GM19468 (cell line): ENCODE measurements around the gene TJP3.

ENCODE experiments used
- ATAC-seq: cut with Tn5 transposase; IDR thresholded peaks from one replicate; pipeline ENCODE4 v1.9.1; 2021; ENCODE audit warnings: mild to moderate bottlenecking, moderate library complexity, moderate number of reproducible peaks; ENCODE audit not compliant: unreplicated experiment; ENCODE audit errors: extremely low read depth

Gene TJP3

DNA sequence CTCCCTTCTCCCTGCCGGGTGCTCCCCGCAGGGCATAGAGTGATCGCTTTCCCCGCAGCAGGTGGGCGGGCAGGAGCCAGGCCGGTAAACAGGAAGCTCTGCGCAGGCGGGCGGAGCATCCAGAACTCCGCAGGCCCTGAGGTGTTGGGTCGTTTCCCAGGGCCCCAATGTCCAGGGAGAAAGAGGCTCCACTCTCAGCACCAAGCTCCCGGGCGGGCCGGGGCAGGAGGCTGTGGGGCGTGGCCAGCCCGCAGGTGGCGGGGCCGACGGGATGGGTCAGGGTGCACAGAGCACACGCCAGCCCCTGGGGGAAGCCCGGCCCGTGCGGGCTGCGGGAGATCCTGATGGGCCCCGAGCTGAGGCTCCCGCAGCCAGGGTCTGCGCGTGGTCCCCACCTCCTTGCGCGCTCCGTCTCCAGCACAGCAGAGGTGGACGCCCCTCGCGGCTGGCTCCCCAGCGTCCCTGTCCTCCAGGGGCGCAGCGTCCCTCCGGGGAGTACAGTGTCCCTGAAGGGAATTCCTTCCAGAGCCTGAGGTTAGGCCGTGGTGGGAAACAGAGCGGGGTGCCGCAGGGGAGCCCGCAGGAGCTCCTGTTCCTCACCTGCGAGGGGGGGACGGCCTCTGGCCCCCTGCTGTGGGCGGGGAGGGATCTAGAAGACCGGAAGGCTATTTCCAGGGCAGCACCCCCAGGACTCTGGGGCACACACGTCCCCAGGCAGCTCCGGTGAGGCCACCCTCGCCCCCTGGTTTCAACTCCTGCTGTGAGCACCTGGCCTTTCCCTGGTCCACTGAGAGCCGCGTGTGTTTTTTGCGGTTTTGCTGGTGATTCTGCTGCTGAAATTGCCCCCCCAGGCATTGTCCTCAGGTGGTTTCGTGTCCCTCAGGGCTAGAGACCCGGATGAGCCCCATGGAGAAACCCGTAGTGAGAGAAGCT is 20.1 kb upstream of the TJP3 start:
- ATAC-seq, result no peak

GRCh38 chr19:3690551-3691371 is 17.4 kb upstream of the TJP3 start:
- no peak for ATAC-seq

GRCh38 chr19:3691372-3691716 is 16.8 kb upstream of the TJP3 start:
- ATAC-seq, result no peak

DNA sequence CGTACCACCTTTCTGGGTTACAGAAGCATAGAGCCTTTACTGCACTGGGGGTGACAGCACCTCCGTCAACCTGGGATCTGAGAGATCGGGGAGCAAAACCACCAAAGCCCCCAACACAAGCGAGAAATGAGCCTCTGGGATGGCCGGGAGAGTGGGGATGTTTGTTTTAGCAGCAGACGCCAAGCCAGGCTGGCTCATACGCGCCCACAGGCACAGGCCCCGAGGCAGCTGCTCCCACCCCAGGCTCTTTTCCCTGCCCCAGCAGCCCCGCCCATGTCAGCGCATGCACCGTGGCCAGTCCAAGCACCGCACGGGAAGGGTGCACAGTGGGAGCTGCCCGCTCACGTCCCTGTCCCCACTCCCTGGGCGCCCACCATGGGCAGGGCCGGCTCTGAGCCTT is 16.5 kb upstream of the TJP3 start:
- no peak for ATAC-seq

DNA sequence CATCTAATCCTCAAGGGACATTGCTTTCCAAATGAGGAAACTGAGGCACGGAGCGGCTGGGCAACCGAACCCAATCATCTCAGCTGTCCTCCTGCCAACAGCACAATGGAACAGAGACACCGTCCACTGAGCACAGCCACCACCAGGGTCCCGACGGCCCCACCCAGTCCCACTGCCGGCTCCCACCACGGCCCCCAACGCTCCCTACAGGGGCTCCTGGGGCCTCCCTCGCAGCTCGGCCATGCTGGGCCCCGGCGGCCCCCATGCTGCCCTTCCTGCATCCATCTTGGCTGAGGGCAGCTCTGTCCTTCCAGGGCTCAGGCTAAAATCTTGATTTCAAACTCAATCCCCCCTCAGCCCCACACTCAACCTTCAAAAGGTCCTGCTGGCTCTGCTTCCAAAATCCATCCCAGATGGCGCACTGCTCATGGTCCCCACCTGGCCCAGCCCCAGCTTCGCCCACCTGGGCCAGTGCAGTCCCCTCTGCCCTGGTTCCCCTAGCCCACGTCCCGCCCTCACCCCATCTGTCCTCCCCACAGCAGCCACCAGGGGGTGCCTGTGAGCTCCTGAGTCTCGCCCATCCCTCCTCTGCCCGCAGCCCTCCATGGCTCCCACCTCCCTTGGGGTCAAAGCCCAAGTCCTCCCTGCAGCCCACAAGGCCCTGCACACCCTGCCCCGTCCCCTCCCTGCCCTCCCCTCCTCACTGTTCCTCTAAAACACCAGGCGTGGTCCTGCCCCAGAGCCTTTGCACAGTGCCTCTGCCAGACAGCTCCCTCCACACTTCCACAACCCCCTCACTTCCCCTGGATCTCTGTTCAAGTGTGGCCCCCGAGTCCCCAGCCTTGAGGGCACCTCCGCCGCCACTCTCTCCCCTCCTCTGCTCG is 15.8 kb upstream of the TJP3 start:
- no peak for ATAC-seq

GRCh38 chr19:3693025-3693925 is 14.9 kb upstream of the TJP3 start:
- no peak for ATAC-seq

GRCh38 chr19:3694361-3695123 is 13.6 kb upstream of the TJP3 start:
- ATAC-seq, result no peak

GRCh38 chr19:3695124-3695733 is 13.0 kb upstream of the TJP3 start:
- ATAC-seq, result no peak

- ATAC-seq, result no peak
These were observed 12.1 kb upstream of the TJP3 start for GRCh38 chr19:3695986-3696659.

DNA sequence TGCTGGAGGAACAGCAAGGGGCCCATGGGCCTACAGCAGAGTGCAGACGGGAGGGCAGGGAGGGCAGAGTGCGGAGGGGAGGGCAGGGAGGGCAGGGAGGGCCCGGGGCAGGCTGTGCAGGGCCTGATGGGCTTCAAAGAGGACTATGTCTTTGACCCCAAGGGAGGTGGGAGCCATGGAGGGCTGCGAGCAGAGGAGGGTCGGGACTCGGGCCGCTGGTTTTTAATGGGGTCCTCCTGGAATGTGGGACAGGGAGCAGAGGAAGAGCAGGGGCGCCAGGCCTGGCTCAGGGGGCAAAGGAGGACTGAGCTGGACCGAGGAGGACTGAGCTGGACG is 11.6 kb upstream of the TJP3 start:
- ATAC-seq, result no peak

DNA sequence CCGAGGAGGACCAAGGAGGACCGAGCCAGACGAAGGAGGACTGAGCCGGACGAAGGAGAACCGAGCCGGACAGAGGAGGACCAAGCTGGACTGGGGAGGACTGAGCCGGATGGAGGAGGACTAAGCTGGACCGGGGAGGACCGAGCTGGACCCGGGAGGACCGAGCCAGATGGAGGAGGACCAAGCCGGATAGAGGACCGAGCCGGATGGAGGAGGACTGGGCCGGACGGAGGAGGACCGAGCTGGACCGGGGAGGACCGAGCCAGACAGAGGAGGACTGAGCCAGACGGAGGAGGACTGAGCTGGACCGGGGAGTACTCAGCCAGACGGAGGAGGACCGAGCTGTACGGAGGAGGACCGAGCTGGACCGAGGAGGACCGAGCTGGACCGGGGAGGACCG is 11.1 kb upstream of the TJP3 start:
- ATAC-seq, result no peak

- no peak for ATAC-seq
These were observed 10.4 kb upstream of the TJP3 start for GRCh38 chr19:3697671-3698385.

DNA sequence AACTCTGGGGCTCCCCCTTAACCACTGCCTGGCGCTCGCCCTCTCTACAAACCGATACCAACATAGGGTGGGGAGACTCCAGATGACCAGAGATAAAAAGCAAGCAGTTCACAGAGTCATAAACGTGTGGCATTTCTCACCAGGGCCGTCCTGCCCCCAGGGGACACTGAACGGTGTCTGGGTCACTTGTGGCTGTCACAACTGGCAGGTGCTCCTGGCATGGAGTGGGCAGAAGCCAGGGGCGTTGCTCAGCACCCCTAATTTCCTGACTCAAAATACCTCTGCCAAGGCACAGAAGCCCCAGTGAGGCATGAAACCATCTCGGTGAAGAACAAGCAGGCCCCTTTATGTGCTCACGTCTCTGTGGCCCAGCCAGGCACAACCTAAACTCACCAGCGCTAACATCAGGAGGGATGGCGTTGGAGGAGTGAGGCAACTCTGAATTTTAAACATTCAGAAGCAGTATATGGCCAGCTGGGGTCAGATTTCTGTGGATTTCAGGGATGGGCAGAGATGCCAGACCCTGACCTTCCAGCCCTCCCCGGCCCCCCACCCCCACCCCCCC is 9.7 kb upstream of the TJP3 start:
- ATAC-seq, result no peak

DNA sequence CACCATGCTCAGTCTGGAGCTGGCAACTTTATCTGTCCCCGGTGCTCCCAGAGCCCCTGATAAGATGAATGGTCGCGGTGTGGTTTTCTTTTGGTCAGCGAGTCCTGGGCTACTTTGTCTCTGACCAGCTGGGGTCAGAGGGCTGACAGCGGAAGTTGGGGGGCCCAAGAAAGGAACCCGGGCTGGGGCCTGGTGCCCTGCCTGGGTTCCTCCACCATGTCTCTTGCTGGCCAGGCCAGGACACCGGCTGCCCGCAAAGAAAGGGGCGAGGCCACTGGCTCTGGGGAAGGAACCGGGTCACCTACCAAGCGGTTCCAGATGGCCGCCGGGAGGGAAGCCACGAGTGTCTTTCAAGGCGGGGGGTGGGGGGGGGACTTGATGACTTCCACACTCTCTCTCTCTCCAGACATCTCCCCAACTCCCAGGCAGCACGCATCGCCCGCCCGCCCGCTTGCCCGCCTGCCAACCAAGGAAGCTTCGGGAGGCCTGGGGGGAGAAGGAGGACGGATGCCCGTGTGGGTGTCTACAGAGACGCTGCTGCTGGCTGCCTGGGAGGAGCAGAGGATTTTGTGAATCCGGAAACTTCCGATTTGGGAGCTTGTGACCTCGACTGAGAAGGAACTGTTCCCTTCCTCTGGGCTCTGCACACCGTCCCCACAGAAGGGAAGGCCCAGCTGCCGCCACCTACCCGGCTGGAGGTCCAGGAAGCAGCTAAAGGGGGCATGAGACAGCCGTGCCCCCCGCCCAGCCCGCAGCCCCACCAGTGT is 9.0 kb upstream of the TJP3 start:
- ATAC-seq, result no peak

DNA sequence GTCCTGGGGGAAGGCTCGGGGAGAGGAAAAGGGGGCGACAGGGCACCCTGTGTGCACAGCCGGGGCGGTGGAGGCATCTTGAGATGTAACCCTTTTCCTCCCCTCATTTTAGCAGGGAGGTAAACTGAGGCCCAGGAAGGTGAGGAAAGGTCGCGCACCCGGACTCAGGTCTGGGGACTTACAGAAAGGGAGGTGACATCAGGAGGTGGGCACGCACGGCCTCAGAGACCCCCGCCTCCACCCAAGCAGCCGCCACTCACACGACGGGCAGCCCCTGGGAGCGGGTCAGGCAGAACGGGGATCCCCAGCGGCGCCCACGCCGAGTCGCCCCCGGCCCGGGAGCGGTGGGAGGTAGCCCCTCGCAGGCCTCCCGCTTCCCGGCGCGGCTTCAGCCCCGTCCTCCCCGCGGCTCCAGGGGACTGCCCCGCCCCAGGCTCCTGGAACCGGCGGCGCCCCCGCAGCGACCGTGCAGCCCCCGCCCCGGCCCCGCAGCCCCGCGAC is 8.4 kb upstream of the TJP3 start:
- no peak for ATAC-seq
